ENCODE data around the gene KLHL28. TPM values are rescaled to one million over a fixed set of nuclear protein-coding genes. Genes with fewer than 3 reads are reported as not detected.
A peak's percentile ranks its signal among the peaks of the same experiment; 100 is the strongest.

Gene KLHL28
- total and polyA plus RNA-seq, 5 donors from 2014 or later: 39.9 to 53.9 (median 49.1) TPM

GRCh38 chr14:44912041-44912869, 49.5 kb downstream of the KLHL28 start:
- ATAC-seq (ENCODE audit: low read depth in 2 of 2): no peak
- Mint-ChIP-seq H3K36me3 (no peaks in the 10 kb centered on the region), H3K4me3 (peak overlapping the region in 2 of 4 donors; percentile 19 to 41)

GRCh38 chr14:44910821-44911220, 50.9 kb downstream of the KLHL28 start:
- ATAC-seq (ENCODE audit: low read depth in 2 of 2): no peak
- Histone ChIP-seq H3K27me3 (ENCODE audit: control insufficient read depth, insufficient read depth, low read length) (peaks cover 22% of the 10 kb centered on the region), H3K36me3 (ENCODE audit: control insufficient read depth, insufficient read depth, low read length) (peaks cover 3% of the 10 kb centered on the region), H3K9me3 (ENCODE audit: control insufficient read depth in 2 of 2, low read length in 2 of 2) (no peaks in the 10 kb centered on the region), H3K4me1 (ENCODE audit: control insufficient read depth, insufficient read depth, low read length, poor library complexity, severe bottlenecking) (no peaks in the 10 kb centered on the region), H3K4me3 (ENCODE audit: low read depth, low read length) (no peak overlapping the region), H3K27ac (ENCODE audit: insufficient read depth, low read length, poor library complexity, severe bottlenecking) (no peak overlapping the region)
- peaks cover 0 to 3% (median 0%) of the 10 kb centered on the region in 7 donors for H3K9me3 Mint-ChIP-seq
- DNase-seq: no peak
- peaks cover 0 to 8% (median 4%) of the 10 kb centered on the region in 4 donors for H3K4me1 Mint-ChIP-seq
- H3K27ac Mint-ChIP-seq: no peak overlapping the region
- peaks cover 49% of the 10 kb centered on the region for H3K27me3 Mint-ChIP-seq
- no peaks in the 10 kb centered on the region for H3K36me3 Mint-ChIP-seq
- no peak overlapping the region for H3K4me3 Mint-ChIP-seq

More at GRCh38 chr14:44912041-44912869, 49.5 kb downstream of the KLHL28 start:
- no peak for DNase-seq
- Histone ChIP-seq H3K9me3 (ENCODE audit: control insufficient read depth in 2 of 2, low read length in 2 of 2) (no peaks in the 10 kb centered on the region), H3K27ac (ENCODE audit: insufficient read depth, low read length, poor library complexity, severe bottlenecking) (no peak overlapping the region), H3K27me3 (ENCODE audit: control insufficient read depth, insufficient read depth, low read length) (peaks cover 22% of the 10 kb centered on the region), H3K36me3 (ENCODE audit: control insufficient read depth, insufficient read depth, low read length) (no peaks in the 10 kb centered on the region), H3K4me1 (ENCODE audit: control insufficient read depth, insufficient read depth, low read length, poor library complexity, severe bottlenecking) (no peaks in the 10 kb centered on the region), H3K4me3 (ENCODE audit: low read depth, low read length) (no peak overlapping the region)
- Mint-ChIP-seq H3K27ac (no peak overlapping the region), H3K4me1 (peaks cover 0 to 8% (median 4%) of the 10 kb centered on the region in 4 donors), H3K27me3 (peaks cover 49% of the 10 kb centered on the region), H3K9me3 (peaks cover 0 to 3% (median 0%) of the 10 kb centered on the region in 7 donors)

- H3K9me3 ChIP-seq (ENCODE audit: control insufficient read depth in 2 of 2, low read length in 2 of 2): no peaks in the 10 kb centered on the region
- peaks cover 16% of the 10 kb centered on the region for H3K36me3 ChIP-seq (ENCODE audit: control insufficient read depth, insufficient read depth, low read length)
- H3K27me3 Mint-ChIP-seq: no peaks in the 10 kb centered on the region
- no peaks in the 10 kb centered on the region for H3K36me3 Mint-ChIP-seq
- H3K9me3 Mint-ChIP-seq: no peaks in the 10 kb centered on the region
- peaks cover 15 to 37% (median 26%) of the 10 kb centered on the region in 4 donors for H3K4me1 Mint-ChIP-seq
- DNase-seq (no peak), ATAC-seq (ENCODE audit: low read depth in 2 of 2) (no peak)
- H3K4me1 ChIP-seq (ENCODE audit: control insufficient read depth, insufficient read depth, low read length, poor library complexity, severe bottlenecking): peaks cover 11% of the 10 kb centered on the region
- no peak overlapping the region for H3K4me3 ChIP-seq (ENCODE audit: low read depth, low read length)
- no peaks in the 10 kb centered on the region for H3K27me3 ChIP-seq (ENCODE audit: control insufficient read depth, insufficient read depth, low read length)
- no peak overlapping the region for H3K4me3 Mint-ChIP-seq
- H3K27ac Mint-ChIP-seq: no peak overlapping the region
- H3K27ac ChIP-seq (ENCODE audit: insufficient read depth, low read length, poor library complexity, severe bottlenecking): no peak overlapping the region
These were observed 60.1 kb downstream of the KLHL28 start for GRCh38 chr14:44901696-44902095.

- Mint-ChIP-seq H3K4me1 (peaks cover 15 to 38% (median 29%) of the 10 kb centered on the region in 4 donors), H3K27me3 (no peaks in the 10 kb centered on the region), H3K4me3 (peak overlapping the region; percentile 81 to 94 (median 86)), H3K36me3 (no peaks in the 10 kb centered on the region), H3K9me3 (no peaks in the 10 kb centered on the region), H3K27ac (peak overlapping the region; percentile 43 to 99 (median 92))
- Histone ChIP-seq H3K4me3 (ENCODE audit: low read depth, low read length) (peak overlapping the region; percentile 81), H3K9me3 (ENCODE audit: control insufficient read depth in 2 of 2, low read length in 2 of 2) (no peaks in the 10 kb centered on the region), H3K4me1 (ENCODE audit: control insufficient read depth, insufficient read depth, low read length, poor library complexity, severe bottlenecking) (peaks cover 11% of the 10 kb centered on the region), H3K27me3 (ENCODE audit: control insufficient read depth, insufficient read depth, low read length) (no peaks in the 10 kb centered on the region), H3K27ac (ENCODE audit: insufficient read depth, low read length, poor library complexity, severe bottlenecking) (no peak overlapping the region), H3K36me3 (ENCODE audit: control insufficient read depth, insufficient read depth, low read length) (peaks cover 2% of the 10 kb centered on the region)
- DNase-seq: peak in 1 of 3 donors; percentile 7
- no peak for ATAC-seq (ENCODE audit: low read depth in 2 of 2)
These were observed 63.2 kb downstream of the KLHL28 start for GRCh38 chr14:44898551-44898950.

- Histone ChIP-seq H3K27ac (ENCODE audit: insufficient read depth, low read length, poor library complexity, severe bottlenecking) (peak overlapping the region; percentile 91), H3K4me1 (ENCODE audit: control insufficient read depth, insufficient read depth, low read length, poor library complexity, severe bottlenecking) (peaks cover 11% of the 10 kb centered on the region), H3K36me3 (ENCODE audit: control insufficient read depth, insufficient read depth, low read length) (no peaks in the 10 kb centered on the region), H3K4me3 (ENCODE audit: low read depth, low read length) (peak overlapping the region; percentile 81), H3K9me3 (ENCODE audit: control insufficient read depth in 2 of 2, low read length in 2 of 2) (no peaks in the 10 kb centered on the region), H3K27me3 (ENCODE audit: control insufficient read depth, insufficient read depth, low read length) (no peaks in the 10 kb centered on the region)
- Mint-ChIP-seq H3K4me1 (peaks cover 13 to 33% (median 26%) of the 10 kb centered on the region in 4 donors), H3K27ac (peak overlapping the region; percentile 43 to 99 (median 92)), H3K27me3 (no peaks in the 10 kb centered on the region), H3K36me3 (no peaks in the 10 kb centered on the region), H3K4me3 (peak overlapping the region; percentile 81 to 94 (median 86)), H3K9me3 (no peaks in the 10 kb centered on the region)
- ATAC-seq (ENCODE audit: low read depth in 2 of 2): no peak
- DNase-seq: no peak
These were observed 63.9 kb downstream of the KLHL28 start for GRCh38 chr14:44897845-44898151.

GRCh38 chr14:44897041-44897844, 64.5 kb downstream of the KLHL28 start:
- H3K36me3 Mint-ChIP-seq: no peaks in the 10 kb centered on the region
- Histone ChIP-seq H3K9me3 (ENCODE audit: control insufficient read depth in 2 of 2, low read length in 2 of 2) (no peaks in the 10 kb centered on the region), H3K27ac (ENCODE audit: insufficient read depth, low read length, poor library complexity, severe bottlenecking) (peak overlapping the region; percentile 91), H3K4me1 (ENCODE audit: control insufficient read depth, insufficient read depth, low read length, poor library complexity, severe bottlenecking) (peaks cover 11% of the 10 kb centered on the region), H3K4me3 (ENCODE audit: low read depth, low read length) (peak overlapping the region; percentile 81), H3K27me3 (ENCODE audit: control insufficient read depth, insufficient read depth, low read length) (no peaks in the 10 kb centered on the region), H3K36me3 (ENCODE audit: control insufficient read depth, insufficient read depth, low read length) (no peaks in the 10 kb centered on the region)
- H3K4me1 Mint-ChIP-seq: peaks cover 11 to 32% (median 26%) of the 10 kb centered on the region in 4 donors
- H3K27me3 Mint-ChIP-seq: no peaks in the 10 kb centered on the region
- peak overlapping the region; percentile 87 to 94 (median 94) for H3K4me3 Mint-ChIP-seq
- H3K27ac Mint-ChIP-seq: peak overlapping the region; percentile 92 to 99 (median 95)
- peak; percentile 98 for ATAC-seq (ENCODE audit: low read depth in 2 of 2)
- no peaks in the 10 kb centered on the region for H3K9me3 Mint-ChIP-seq
- peak; percentile 93 to 98 (median 97) for DNase-seq

GRCh38 chr14:44896275-44897040, 65.3 kb downstream of the KLHL28 start:
- H3K27ac Mint-ChIP-seq: peak overlapping the region; percentile 92 to 99 (median 95)
- H3K36me3 Mint-ChIP-seq: no peaks in the 10 kb centered on the region
- Histone ChIP-seq H3K4me1 (ENCODE audit: control insufficient read depth, insufficient read depth, low read length, poor library complexity, severe bottlenecking) (peaks cover 11% of the 10 kb centered on the region), H3K4me3 (ENCODE audit: low read depth, low read length) (peak overlapping the region; percentile 72), H3K27me3 (ENCODE audit: control insufficient read depth, insufficient read depth, low read length) (no peaks in the 10 kb centered on the region), H3K27ac (ENCODE audit: insufficient read depth, low read length, poor library complexity, severe bottlenecking) (peak overlapping the region; percentile 91), H3K9me3 (ENCODE audit: control insufficient read depth in 2 of 2, low read length in 2 of 2) (no peaks in the 10 kb centered on the region), H3K36me3 (ENCODE audit: control insufficient read depth, insufficient read depth, low read length) (no peaks in the 10 kb centered on the region)
- peaks cover 0 to 2% (median 0%) of the 10 kb centered on the region in 7 donors for H3K9me3 Mint-ChIP-seq
- DNase-seq (no peak), ATAC-seq (ENCODE audit: low read depth in 2 of 2) (no peak)
- peaks cover 11 to 31% (median 23%) of the 10 kb centered on the region in 4 donors for H3K4me1 Mint-ChIP-seq
- peak overlapping the region; percentile 87 to 94 (median 93) for H3K4me3 Mint-ChIP-seq
- H3K27me3 Mint-ChIP-seq: no peaks in the 10 kb centered on the region
